Calu3 (cell line): ENCODE results near the gene KRT33B. TPM values are rescaled to one million over a fixed set of nuclear protein-coding genes. Genes with fewer than 3 reads are reported as not detected.
A peak's percentile ranks its signal among the peaks of the same experiment; 100 is the strongest.

ENCODE experiments used
- BruUV-seq: library from RNA; stranded (reverse); fragments of 400-500 nt; replicated peaks from 2 replicates; lab custom pipeline; 2021; lab: Mats Ljungman, UMichigan
- CTCF ChIA-PET: fragments of 300-600 bp; sonication (Branson Sonifier 250); formaldehyde crosslinking; loops from one replicate; lab custom pipeline; 2022; ENCODE audit warnings: antibody characterized with exemption; lab: Charles Lee
- DNase-seq: peaks from one replicate; pipeline ENCODE4 v3.0.0; 2022
- H3K27ac Mint-ChIP-seq: one replicate; pipeline ENCODE4 v1.8.0; 2022; ENCODE audit warnings: mixed read lengths; ENCODE audit not compliant: unreplicated experiment
- H3K27me3 Mint-ChIP-seq: one replicate; pipeline ENCODE4 v1.8.0; 2022; ENCODE audit warnings: mixed read lengths; ENCODE audit not compliant: unreplicated experiment
- H3K36me3 Mint-ChIP-seq: one replicate; pipeline ENCODE4 v1.8.0; 2022; ENCODE audit warnings: mild to moderate bottlenecking, moderate library complexity, mixed read lengths; ENCODE audit not compliant: insufficient read depth, unreplicated experiment
- H3K4me1 Mint-ChIP-seq: one replicate; pipeline ENCODE4 v1.8.0; 2022; ENCODE audit warnings: mild to moderate bottlenecking, low read depth, mixed read lengths; ENCODE audit not compliant: unreplicated experiment
- H3K4me3 Mint-ChIP-seq: one replicate; pipeline ENCODE4 v1.8.0; 2022; ENCODE audit warnings: mild to moderate bottlenecking, low read depth, moderate library complexity, mixed read lengths; ENCODE audit not compliant: unreplicated experiment
- H3K9me3 Mint-ChIP-seq: one replicate; pipeline ENCODE4 v1.8.0; 2022; ENCODE audit warnings: low read depth, mixed read lengths; ENCODE audit not compliant: unreplicated experiment
- intact Hi-C: fragments of 100-400 bp; cut with micrococcal nuclease; formaldehyde crosslinking; loops from one replicate; pipeline ENCODE4 v1.10.0; 2022; ENCODE audit not compliant: unreplicated experiment
- total RNA-seq: library from RNA; stranded (reverse); gene quantifications from 2 replicates; pipeline ENCODE4 v1.2.3, GENCODE V29; 2022
- TF ChIP-seq, protein P1 (sequence below): fragments of 200-600 bp; IDR thresholded peaks from one replicate; pipeline ENCODE4 v1.8.0; 2022; ENCODE audit warnings: antibody characterized with exemption; ENCODE audit not compliant: unreplicated experiment

The KRT33B gene
- total RNA-seq, 1 experiment from 2014 or later, result not detected

DNA sequence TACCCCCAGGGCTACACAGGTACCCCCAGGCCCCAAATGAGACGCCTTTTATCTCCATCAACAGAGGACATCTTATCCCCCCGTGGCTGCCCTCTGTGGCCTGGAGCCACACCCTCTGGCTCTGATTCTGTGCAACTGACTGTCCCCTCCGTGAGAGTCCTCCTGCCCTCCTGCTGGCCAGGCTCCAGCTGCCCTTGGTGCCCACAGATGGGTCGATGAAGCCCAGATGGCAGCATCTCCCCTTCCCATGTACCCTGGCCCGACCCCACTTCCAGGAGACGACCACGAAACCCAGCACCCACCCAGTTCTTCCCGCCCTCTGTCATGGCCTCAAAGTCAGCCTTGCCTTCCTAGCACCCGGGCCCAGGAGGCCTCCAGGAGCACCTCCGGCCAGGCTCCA lies 44.5 kb downstream of the KRT33B start:
- CTCF ChIA-PET, result interaction anchor here (1.2 kb wide), 1 partner anchor 223 kb away, joined by 6 read pairs; no protein-coding TSS in a partner anchor
- TF ChIP-seq, protein P1, sequence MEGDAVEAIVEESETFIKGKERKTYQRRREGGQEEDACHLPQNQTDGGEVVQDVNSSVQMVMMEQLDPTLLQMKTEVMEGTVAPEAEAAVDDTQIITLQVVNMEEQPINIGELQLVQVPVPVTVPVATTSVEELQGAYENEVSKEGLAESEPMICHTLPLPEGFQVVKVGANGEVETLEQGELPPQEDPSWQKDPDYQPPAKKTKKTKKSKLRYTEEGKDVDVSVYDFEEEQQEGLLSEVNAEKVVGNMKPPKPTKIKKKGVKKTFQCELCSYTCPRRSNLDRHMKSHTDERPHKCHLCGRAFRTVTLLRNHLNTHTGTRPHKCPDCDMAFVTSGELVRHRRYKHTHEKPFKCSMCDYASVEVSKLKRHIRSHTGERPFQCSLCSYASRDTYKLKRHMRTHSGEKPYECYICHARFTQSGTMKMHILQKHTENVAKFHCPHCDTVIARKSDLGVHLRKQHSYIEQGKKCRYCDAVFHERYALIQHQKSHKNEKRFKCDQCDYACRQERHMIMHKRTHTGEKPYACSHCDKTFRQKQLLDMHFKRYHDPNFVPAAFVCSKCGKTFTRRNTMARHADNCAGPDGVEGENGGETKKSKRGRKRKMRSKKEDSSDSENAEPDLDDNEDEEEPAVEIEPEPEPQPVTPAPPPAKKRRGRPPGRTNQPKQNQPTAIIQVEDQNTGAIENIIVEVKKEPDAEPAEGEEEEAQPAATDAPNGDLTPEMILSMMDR, result no peak
- intact Hi-C loops, result loop anchor here (2.0 to 10.0 kb wide), 2 partner anchors 224 to 340 kb away; no protein-coding TSS in a partner anchor

DNA sequence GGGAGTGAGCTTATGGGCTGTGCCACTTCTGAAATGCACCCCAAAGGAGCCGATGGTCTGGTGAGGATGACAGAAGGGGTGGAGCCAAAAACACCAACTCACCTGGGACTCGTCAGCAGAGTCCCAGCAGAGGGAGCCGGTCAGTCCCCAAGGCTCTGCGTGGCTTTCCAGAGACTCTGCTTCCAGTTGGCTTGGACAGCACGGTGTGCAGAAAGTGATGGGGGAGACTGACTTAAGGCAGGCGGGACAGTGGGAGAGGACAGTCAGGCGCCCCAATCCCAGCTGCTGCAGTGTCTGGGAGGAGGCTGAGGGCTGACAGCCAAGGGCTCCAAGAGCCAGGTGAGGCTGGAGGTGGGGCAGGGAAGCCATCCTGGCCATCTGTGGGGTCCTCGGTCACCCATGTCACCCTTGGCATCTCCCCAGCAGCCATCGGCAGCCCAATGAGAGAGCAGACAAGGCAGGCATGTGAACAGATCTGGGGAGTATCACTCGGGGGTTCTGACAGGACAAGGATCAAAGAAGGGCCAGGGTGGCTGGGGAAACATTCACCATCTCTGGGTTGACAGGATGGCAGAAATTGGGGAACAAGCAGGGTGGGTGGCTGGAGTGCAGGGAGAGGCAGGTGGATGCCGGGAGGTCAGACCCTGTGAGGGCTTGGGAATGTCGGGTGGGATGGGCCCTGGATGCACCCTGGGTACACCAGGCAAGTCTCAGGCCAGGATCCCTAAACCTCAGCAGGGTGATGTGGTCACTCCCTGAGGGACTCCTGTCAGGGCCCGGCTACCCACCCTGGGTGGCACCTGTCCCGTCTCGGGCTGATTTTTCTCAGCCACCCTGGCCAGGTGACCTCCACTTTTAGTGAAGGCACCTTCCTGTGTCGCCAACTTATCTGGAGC lies 45.2 kb downstream of the KRT33B start:
- Mint-ChIP-seq H3K9me3 (peaks cover 3% of the 10 kb centered on the region), H3K36me3 (no peaks in the 10 kb centered on the region), H3K27me3 (no peaks in the 10 kb centered on the region), H3K27ac (no peak overlapping the region), H3K4me3 (no peak overlapping the region), H3K4me1 (peaks cover 26% of the 10 kb centered on the region)
- TF ChIP-seq, protein P1, result peak; percentile 71
- peak; percentile 82 for DNase-seq
- CTCF ChIA-PET, result interaction anchor here (2.9 to 3.5 kb wide), 2 partner anchors 80 to 224 kb away, joined by 12 to 26 read pairs; no protein-coding TSS in a partner anchor
- no TSS peak for BruUV-seq
- intact Hi-C loops, result loop anchor here (2.0 to 10.0 kb wide), 2 partner anchors 224 to 340 kb away; no protein-coding TSS in a partner anchor

More for the DNA sequence above, 44.5 kb downstream of the KRT33B start:
- Mint-ChIP-seq H3K27me3 (no peaks in the 10 kb centered on the region), H3K4me3 (no peak overlapping the region), H3K4me1 (peaks cover 30% of the 10 kb centered on the region), H3K27ac (no peak overlapping the region), H3K9me3 (peaks cover 3% of the 10 kb centered on the region), H3K36me3 (no peaks in the 10 kb centered on the region)
- DNase-seq, result no peak
- no TSS peak for BruUV-seq

DNA sequence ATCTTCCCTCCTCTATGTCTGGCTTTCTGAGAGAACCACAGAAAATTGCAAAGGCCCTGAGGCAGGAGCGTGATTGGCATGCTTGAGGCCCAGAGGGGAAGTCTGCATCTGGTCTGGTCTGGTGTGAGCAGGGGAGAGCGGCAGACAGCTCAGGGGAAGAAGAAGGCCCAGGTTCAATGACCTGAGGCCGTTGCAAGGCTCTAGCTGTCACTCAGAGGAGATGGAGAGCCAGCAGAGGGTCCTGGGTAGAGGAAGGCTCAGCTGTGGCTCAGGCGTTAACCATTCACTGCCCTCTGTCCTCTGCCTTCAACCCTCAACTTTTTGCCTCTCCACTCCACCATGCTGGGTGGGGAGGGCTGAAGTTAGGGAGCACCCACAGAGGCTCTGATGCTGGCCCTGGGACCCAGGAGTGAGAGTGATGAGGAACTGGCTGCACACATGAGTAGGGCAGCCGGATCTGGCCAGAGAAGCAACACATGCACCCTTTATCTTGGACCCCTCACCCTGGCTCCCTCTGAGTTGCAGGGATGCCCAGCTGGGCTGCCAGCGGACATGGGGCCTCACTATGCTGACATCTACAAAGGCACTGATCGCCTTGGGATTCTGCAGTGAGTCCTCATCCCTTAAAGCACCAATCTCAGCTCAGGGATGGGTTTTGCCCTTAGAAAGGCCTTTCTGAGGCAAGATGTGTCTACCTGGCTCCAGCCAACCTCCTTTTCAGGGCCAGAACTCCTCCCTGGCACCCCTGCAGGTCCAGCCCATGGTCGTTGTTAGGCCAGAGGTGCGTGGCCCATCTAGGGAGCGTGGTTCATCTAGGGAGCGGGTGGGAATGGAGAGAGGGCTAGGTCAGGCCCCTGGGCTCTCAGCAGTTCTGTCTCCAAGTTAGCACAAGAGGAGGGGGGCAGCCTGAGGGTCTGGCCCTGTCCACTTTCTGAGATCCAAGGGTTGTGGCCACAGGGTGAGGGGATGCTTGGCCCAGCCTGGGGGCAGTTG lies 46.4 kb downstream of the KRT33B start:
- Mint-ChIP-seq H3K27ac (no peak overlapping the region), H3K9me3 (peaks cover 3% of the 10 kb centered on the region), H3K36me3 (no peaks in the 10 kb centered on the region), H3K4me3 (no peak overlapping the region), H3K4me1 (peaks cover 23% of the 10 kb centered on the region), H3K27me3 (no peaks in the 10 kb centered on the region)
- DNase-seq, result no peak
- CTCF ChIA-PET, result interaction anchor here (0.8 to 3.5 kb wide), 27 partner anchors 9 to 519 kb away, joined by 3 to 26 read pairs (median 4); partner anchors contain the start of genes KRT23 and KRTAP2-3
- TF ChIP-seq, protein P1, result no peak
- intact Hi-C loops, result loop anchor here (1.0 to 10.0 kb wide), 4 partner anchors 263 to 519 kb away; partner anchors contain the start of gene KRTAP2-3
- BruUV-seq, result no TSS peak
